HG03521 (cell line): ENCODE data around the gene TIMM8B.
"Not testable (repeated sequence)": the region's sequence is repeated elsewhere in the genome, so short reads cannot be mapped to it uniquely, and the experiment has no call there.

ENCODE experiments used
- ATAC-seq: cut with Tn5 transposase; IDR thresholded peaks from one replicate; pipeline ENCODE4 v1.9.1; 2021; ENCODE audit warnings: mild to moderate bottlenecking, moderate library complexity; ENCODE audit not compliant: unreplicated experiment

TIMM8B gene

GRCh38 chr11:112085822-112086421, 634 bp downstream of the TIMM8B start:
- peak; percentile 23 for ATAC-seq

- ATAC-seq, result no peak
Measured at GRCh38 chr11:112082729-112083128, 3.8 kb downstream of the TIMM8B start.

GRCh38 chr11:112073941-112074811, 12.4 kb downstream of the TIMM8B start, which contains the start of the genes NKAPD1 and PIH1D2:
Gene NKAPD1, plus strand, starts transcription at chr11:112074299. Its CDS starts 1,276 bp downstream, at chr11:112075575.
Gene PIH1D2, minus strand, starts transcription at chr11:112074017. Its CDS starts 843 bp downstream, at chr11:112073174.
- ATAC-seq, result peak; percentile 78

- ATAC-seq, result no peak
Measured at GRCh38 chr11:112062923-112063322, 23.6 kb downstream of the TIMM8B start.

- ATAC-seq, result no peak
Measured at GRCh38 chr11:112058103-112058502, 28.5 kb downstream of the TIMM8B start.

GRCh38 chr11:112057170-112057569, 29.4 kb downstream of the TIMM8B start:
- no peak for ATAC-seq

- no peak for ATAC-seq
Measured at GRCh38 chr11:112051768-112052167, 34.8 kb downstream of the TIMM8B start.

- peak; percentile 83 for ATAC-seq
Measured at GRCh38 chr11:112050721-112051120, 35.8 kb downstream of the TIMM8B start.

GRCh38 chr11:112049777-112050176, 36.8 kb downstream of the TIMM8B start:
- ATAC-seq, result no peak

GRCh38 chr11:112048256-112048655, 38.3 kb downstream of the TIMM8B start:
- ATAC-seq, result not testable (repeated sequence)

GRCh38 chr11:112046647-112047046, 39.9 kb downstream of the TIMM8B start:
- ATAC-seq, result not testable (repeated sequence)

GRCh38 chr11:112044961-112045360, 41.6 kb downstream of the TIMM8B start:
- no peak for ATAC-seq

- no peak for ATAC-seq
Measured at GRCh38 chr11:112042961-112043304, 43.6 kb downstream of the TIMM8B start.

GRCh38 chr11:112042161-112042960, 44.2 kb downstream of the TIMM8B start:
- no peak for ATAC-seq

GRCh38 chr11:112037527-112037926, 49.0 kb downstream of the TIMM8B start:
- no peak for ATAC-seq
